Lung microvascular endothelial cell (primary cell): Measurements from ENCODE around the gene PGPEP1. TPM values are rescaled to one million over a fixed set of nuclear protein-coding genes. Genes with fewer than 3 reads are reported as not detected.

ENCODE experiments used
- DNase-seq, 2 donors: peaks; one replicate each; pipeline versions ENCODE4 v3.0.0 to v3.0.0-alpha.2; 2010; ENCODE audit warnings: low read depth in 2 of 2
- total RNA-seq: library from RNA; depleted of rRNA; stranded (reverse); fragments of >200 nt; gene quantifications from 2 replicates; pipeline ENCODE4 v1.2.1, GENCODE V29; 2014

The PGPEP1 gene
- 12.1 and 14.8 TPM in 2 replicates for total RNA-seq

DNA sequence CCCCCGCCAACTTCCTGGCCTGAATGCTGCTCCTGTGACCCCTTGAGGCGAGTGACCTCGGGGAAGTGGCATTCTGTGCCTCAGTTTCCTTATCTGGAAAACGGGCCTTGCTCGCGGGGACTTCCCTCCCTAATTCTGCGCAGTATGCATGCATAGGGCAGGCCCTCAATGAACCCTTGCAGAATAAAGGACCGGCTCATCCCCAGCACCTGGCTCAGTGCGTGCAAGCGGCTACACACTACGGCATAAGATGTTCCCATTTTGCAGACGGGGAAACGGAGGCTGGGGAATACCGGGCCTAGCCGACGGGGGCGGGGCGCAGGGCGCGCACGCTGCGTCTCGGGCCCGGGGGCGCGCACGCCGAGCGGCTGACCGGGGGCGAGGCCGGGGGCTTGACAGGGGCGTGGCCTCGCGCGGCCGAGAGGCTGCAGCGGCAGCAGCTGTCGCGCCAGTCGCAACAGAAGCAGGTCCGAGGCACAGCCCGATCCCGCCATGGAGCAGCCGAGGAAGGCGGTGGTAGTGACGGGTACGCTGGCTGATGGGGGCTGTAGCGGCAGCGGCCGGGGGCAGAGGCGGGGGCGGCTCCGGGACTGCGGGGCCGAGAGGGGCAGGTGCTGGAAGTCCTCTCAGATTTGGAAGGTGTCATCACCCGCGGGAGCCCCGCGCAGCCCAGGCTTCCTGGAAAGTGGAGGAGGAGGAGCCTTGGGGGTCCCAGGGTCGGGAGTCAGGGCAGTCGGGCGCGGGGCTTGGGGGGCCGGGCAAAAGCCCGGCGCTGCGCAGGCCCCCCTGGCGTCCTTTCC is at the start of gene PGPEP1:
TSS of gene PGPEP1 (plus strand) at position 409 of the 800 bp plus-strand sequence. CDS start at position 493, 84 bp downstream.
- peak; percentile 69 to 78 for DNase-seq

- no peak for DNase-seq
Measured at GRCh38 chr19:18291019-18291524, 49.3 kb upstream of the PGPEP1 start.

DNA sequence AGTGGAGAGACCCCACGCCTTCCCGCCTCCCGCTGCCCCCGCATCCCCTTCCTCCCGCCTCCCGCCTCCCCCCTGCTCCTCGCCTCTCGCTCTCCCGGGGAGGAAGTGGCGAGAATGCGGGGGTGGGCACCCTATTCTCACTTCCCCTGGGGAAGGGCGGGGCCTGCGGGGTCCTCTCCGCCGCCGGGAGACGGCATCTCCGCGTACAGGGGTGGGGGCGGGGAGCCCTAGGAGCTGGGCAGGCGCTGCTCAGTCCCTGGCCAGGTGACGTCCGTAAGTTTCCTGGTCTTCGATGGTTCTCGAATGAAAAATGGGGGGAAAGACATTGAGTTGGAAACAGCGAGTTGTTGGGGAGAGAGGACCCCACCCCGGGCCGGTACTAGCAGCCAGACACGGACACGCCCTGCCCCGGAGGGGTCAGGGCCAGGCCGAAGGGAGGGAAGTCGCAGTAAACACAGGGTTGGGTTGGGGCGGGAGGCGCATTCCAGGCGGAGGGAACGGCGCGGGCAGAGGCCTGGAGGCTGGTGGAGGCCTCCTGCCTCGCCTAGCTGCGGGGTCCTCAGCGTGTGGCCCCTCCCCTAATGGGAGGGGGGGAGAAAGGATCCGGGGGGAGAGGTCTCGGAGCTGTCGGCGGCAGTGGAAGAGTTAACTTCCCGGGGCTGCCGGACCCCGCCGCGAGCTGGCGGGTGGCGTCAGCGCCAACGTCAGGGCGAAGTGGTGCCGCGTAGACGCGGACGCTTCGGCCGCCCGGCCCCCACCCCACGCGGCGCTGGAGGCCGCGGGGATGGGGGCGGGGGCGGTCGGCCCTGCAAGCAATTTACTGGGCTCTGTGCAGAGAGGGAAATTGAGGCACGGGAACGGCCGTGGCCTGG is 48.6 kb upstream of the PGPEP1 start:
- DNase-seq: peak; percentile 66 to 82

DNA sequence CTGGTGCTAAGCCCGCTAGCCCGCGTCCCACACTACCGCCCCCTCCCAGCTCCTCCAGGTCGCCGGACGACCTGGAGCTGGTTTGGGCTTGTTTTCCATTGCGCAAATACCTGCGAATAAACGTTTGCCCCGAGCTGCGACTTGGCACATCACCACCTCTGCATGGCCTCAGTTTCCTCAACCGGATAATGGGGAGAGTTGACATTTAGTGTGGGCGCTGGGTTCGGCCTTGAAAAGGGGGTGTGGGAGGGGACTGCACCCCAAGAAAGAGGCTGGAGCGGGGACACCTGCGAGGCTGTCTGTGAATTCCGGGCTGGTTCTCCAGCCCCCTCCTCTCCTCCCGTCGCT is 48.0 kb upstream of the PGPEP1 start:
- no peak for DNase-seq

DNA sequence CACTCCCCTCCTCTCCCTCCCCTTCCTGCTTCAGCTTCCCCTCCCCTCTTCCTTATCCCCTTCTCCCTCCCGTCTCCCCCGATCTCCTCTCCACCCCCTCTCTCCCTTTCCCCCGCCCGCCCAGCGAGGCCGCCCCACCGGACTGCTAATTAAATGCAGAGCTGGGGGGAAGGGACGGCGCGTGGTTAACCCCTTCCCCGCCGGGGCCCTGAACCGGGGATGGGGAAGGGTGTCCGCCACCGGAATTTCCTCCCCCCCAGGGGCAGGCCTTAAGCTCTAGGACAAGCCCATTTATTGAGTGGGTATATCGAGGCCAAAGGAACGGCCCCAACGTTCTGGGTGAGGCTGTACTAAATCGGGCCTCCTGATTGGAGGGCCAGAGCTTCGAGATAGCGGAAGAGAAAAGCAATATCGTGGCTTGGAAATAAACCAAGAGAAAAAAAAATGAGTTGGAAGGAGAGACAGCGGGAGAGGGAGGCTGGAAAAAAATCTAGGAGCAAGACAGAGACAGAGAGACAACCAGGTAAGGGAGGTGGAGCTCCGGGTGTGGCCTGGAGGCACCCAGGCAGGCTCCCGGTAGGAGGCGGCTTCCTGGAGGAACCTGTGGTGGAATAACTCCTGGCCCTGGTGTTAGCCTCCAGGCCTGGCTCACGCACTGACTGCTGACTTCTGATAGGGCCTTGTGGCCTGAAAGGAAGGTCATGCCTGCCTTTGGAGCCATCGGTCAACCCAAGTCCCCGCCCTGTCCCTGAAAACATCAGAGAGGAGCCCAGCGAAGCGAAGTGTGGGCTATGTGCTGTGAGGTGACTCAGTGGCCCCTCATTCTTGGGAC is 47.4 kb upstream of the PGPEP1 start:
- peak; percentile 37 to 57 for DNase-seq

DNA sequence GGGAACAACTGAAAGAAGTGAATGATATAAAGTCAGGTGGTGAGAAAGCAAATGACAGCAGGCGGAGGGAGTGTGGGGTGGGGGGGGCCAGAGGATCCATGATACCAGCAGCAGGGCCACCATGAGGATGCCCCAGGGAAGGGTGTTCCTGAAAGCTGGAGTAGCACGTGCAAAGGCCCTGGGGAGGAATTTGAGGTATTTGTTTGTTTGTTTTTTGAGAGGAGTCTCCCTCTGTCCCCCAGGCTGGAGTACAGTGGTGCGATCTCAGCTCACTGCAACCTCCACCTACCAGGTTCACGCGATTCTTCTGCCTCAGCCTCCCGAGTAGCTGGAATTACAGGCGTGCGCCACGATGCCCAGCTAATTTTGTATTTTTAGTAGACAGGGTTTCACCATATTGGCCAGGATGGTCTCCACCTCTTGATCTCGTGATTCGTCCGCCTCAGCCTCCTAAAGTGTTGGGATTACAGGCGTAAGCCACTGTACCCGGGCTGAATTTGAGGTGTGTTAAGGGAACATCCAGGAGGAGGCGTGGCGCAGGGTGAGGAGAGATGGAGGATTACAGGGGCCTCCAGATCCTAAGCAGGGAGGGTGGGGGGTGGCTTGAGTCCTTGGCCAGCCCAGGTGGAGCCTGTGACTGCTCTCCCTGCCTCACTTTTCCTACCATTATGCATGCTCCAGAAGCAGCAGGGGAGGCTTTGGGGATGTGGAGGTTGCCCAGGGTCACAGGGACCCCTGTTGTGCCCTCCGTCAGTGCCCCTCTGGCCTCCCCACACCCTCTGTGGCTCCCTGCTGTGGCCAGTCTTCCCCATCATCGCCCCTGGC is 46.5 kb upstream of the PGPEP1 start:
- no peak for DNase-seq

GRCh38 chr19:18294467-18294864 is 45.9 kb upstream of the PGPEP1 start:
- no peak for DNase-seq

DNA sequence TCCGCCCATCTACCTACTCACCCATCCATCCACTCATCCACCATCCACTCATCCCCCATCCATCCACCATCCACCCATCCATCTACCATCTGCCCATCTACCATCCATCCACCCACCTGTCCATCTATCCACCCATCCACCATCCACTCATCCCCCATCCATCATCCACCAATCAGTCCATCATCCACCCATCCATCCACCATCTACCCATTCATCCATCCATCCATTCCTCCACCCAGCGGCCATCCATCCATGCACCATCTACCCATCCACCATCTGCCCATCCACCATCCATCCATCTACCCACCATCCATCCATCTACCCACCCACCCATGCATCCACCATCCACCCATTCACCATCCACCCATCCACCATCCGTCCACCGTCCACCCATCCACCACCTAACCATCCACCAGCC is 45.4 kb upstream of the PGPEP1 start:
- DNase-seq: no peak

DNA sequence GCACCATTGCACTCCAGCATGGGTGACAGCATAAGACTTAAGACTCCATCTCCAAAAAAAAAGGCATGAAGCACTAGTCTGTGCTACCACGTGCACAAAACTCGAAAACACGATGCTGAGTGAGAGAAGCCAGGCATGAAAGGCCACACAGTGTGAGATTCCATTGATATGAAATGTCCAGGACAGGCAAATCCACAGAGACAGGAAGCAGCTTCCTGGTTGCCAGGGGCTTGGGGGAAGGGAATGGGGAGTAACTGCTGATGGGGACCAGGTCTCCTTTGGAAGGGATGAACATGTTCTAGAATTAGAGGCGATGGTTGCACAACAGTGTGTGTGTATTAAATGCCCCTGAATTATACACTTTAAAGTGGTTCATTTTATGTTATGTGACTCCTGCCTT is 43.1 kb upstream of the PGPEP1 start:
- peak in 1 of 2 donors; percentile 52 for DNase-seq

- DNase-seq: no peak
Measured at GRCh38 chr19:18298601-18299000, 41.8 kb upstream of the PGPEP1 start.

GRCh38 chr19:18299654-18300053 is 40.7 kb upstream of the PGPEP1 start:
- no peak for DNase-seq

DNA sequence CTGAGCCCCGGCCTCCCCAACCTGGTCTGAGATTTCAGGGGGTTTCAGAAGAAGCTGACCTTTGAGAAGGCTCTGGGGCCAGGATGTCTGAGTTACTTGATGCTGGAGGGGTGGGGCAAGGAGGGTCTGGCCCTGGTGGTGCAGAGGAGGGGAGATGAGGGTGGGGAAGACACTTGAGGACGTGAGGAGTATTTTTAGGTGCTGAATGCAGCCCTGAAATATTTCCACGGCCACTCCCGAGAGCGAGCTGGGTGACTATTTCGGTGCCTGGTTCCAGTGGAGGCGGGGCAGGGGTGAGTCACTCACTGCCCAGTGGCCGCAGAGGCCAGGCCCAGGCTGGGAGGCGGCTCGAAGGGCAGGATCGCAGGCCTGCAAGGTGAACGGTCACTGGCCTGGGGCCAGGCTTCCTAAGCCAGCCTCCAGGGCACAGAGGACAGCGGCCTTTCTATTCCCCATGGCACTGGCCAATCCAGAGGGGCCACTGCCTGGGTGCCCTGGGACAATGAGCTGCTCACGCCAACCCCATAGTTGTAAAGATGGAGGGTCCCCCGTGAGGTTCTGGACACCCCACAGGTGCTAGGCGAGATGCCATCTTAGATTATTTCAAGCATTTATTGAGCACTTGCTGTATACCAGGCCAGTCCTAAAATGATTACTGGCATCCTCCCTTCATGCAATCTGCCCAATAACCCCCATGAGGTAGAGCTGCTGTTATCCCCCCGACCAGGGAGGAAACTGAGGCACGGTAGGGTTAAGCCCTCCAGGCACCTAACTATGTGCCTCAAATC is 39.3 kb upstream of the PGPEP1 start:
- peak; percentile 32 to 48 for DNase-seq

GRCh38 chr19:18301718-18302111 is 38.7 kb upstream of the PGPEP1 start:
- DNase-seq: no peak

GRCh38 chr19:18304208-18304457 is 36.3 kb upstream of the PGPEP1 start:
- no peak for DNase-seq

DNA sequence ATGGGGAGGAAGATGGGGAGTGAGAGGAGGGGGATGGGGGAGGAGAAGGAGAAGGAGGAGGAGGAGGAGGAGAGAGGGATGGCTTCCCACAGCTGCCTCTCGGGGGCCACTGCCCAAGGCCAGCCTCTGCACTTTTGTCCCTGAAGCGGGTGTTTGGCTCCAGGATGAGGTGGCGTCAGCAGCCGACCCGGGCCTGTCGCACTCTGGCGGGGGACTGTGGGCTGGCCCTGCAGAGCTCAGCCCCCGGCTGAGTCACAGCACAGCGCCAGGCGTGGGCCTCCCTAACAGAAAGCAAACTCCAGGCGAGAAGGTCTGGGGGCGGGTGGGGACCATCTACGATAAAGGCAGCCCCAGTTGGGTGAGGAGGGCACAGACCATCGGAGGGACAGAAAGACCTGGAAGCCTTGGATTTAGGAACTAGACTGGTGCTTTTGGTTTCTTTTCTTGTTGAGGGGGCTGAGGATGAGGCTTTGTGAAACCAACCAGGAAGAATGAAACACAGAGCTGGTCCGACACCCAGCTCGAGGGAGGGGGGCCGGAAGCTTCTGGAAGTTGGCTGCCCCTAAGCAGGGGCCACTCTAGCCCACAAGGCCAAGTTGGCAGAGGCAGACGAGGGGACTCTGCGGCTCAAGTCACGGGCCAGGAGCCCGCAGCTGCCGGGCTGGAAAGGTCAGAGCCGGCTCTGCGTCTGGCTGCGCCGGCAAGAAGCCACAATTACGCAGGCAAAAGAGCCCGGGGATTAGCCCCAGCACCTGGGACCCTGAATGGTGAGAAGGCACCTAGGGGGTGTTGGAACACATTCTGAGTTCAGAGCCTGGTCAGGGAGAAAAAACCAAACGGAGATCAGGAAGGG is 35.7 kb upstream of the PGPEP1 start:
- DNase-seq: peak; percentile 83 to 91

- DNase-seq: no peak
Measured at GRCh38 chr19:18306209-18306887, 34.0 kb upstream of the PGPEP1 start.

DNA sequence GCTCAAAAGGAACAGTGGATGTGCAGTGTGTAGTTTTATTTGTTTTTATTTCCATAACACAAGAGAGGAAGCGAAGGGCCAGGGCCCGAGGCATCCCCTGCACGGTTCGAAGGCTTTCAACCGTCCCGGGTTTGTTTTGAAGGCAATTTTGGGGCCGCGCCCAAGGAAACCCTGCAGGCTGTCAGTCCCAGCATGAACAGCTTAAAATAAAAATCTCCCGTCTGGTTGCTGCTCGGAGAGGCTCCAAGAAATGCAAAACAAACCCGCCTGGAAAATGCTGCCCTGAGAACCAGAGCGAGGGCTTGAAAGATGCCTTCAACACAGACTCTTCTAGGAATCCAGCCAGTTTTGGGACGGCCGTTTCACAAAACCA is 33.5 kb upstream of the PGPEP1 start:
- DNase-seq: no peak

- DNase-seq: no peak
Measured at GRCh38 chr19:18307271-18307681, 33.1 kb upstream of the PGPEP1 start.
